RCC 7860 (cell line): ENCODE measurements around the gene VIPR2.

ENCODE experiments used
- DNase-seq: peaks from one replicate; pipeline ENCODE4 v3.0.0-alpha.2; 2015; ENCODE audit warnings: low spot score
- FAIRE-seq: peaks from 2 replicates; lab custom pipeline; 2012; peaks lifted over from hg19 to GRCh38; lab: Jason Lieb, UNC

The VIPR2 gene

GRCh38 chr7:159049266-159050025, 95.2 kb downstream of the VIPR2 start:
- FAIRE-seq, result no peak

GRCh38 chr7:159048656-159049055, 96.0 kb downstream of the VIPR2 start:
- DNase-seq, result no peak
- FAIRE-seq, result no peak

More at GRCh38 chr7:159049266-159050025, 95.2 kb downstream of the VIPR2 start:
- no peak for DNase-seq

- DNase-seq (no peak), FAIRE-seq (no peak)
Observed at GRCh38 chr7:159047536-159047935, 97.1 kb downstream of the VIPR2 start.

GRCh38 chr7:159046300-159046699, 98.4 kb downstream of the VIPR2 start:
- FAIRE-seq (no peak), DNase-seq (no peak)

GRCh38 chr7:159045839-159046238, 98.8 kb downstream of the VIPR2 start:
- DNase-seq (no peak), FAIRE-seq (no peak)

GRCh38 chr7:159042581-159043101, 102.0 kb downstream of the VIPR2 start:
- no peak for FAIRE-seq
- DNase-seq, result no peak

GRCh38 chr7:159042103-159042502, 102.6 kb downstream of the VIPR2 start:
- FAIRE-seq, result no peak

GRCh38 chr7:159040912-159041711, 103.6 kb downstream of the VIPR2 start:
- no peak for DNase-seq
- no peak for FAIRE-seq

More at GRCh38 chr7:159042103-159042502, 102.6 kb downstream of the VIPR2 start:
- DNase-seq, result no peak

- no peak for FAIRE-seq
Observed at GRCh38 chr7:159040146-159040545, 104.5 kb downstream of the VIPR2 start.

GRCh38 chr7:159039716-159040115, 105.0 kb downstream of the VIPR2 start:
- DNase-seq (no peak), FAIRE-seq (no peak)

More at GRCh38 chr7:159040146-159040545, 104.5 kb downstream of the VIPR2 start:
- no peak for DNase-seq

GRCh38 chr7:159038066-159038465, 106.6 kb downstream of the VIPR2 start:
- no peak for FAIRE-seq
- DNase-seq, result no peak

GRCh38 chr7:159036916-159037605, 107.6 kb downstream of the VIPR2 start:
- no peak for FAIRE-seq

GRCh38 chr7:159035571-159036073, 109.0 kb downstream of the VIPR2 start:
- DNase-seq, result no peak
- FAIRE-seq, result no peak

More at GRCh38 chr7:159036916-159037605, 107.6 kb downstream of the VIPR2 start:
- DNase-seq, result no peak

GRCh38 chr7:159034988-159035387, 109.7 kb downstream of the VIPR2 start:
- FAIRE-seq, result no peak

GRCh38 chr7:159034394-159034793, 110.3 kb downstream of the VIPR2 start:
- no peak for FAIRE-seq
- no peak for DNase-seq

More at GRCh38 chr7:159034988-159035387, 109.7 kb downstream of the VIPR2 start:
- no peak for DNase-seq

GRCh38 chr7:159033956-159034355, 110.7 kb downstream of the VIPR2 start:
- FAIRE-seq (no peak), DNase-seq (no peak)

GRCh38 chr7:159033473-159033825, 111.2 kb downstream of the VIPR2 start:
- FAIRE-seq (no peak), DNase-seq (no peak)

- DNase-seq, result no peak
- no peak for FAIRE-seq
Observed at GRCh38 chr7:159032753-159033472, 111.8 kb downstream of the VIPR2 start.

- DNase-seq (no peak), FAIRE-seq (no peak)
Observed at GRCh38 chr7:159032322-159032721, 112.3 kb downstream of the VIPR2 start.

GRCh38 chr7:159031750-159032149, 112.9 kb downstream of the VIPR2 start:
- DNase-seq (no peak), FAIRE-seq (no peak)
